WTC11 (cell line): ENCODE measurements around the gene G6PC3.

Source experiments
- CBFB ChIP-seq: sonication (generic); formaldehyde crosslinking; IDR thresholded peaks from 2 replicates; pipeline ENCODE4 v1.8.1; 2022; ENCODE audit warnings: mild to moderate bottlenecking, low read depth, missing genetic modification reagents
- CREB1 ChIP-seq: sonication (generic); formaldehyde crosslinking; IDR thresholded peaks from 2 replicates; pipeline ENCODE4 v1.8.0; 2023; ENCODE audit warnings: mild to moderate bottlenecking, missing genetic modification reagents
- ESRRA ChIP-seq: sonication (generic); formaldehyde crosslinking; IDR thresholded peaks from 2 replicates; pipeline ENCODE4 v1.8.1; 2022; ENCODE audit warnings: mild to moderate bottlenecking, missing genetic modification reagents, borderline replicate concordance
- JUN ChIP-seq: sonication (generic); formaldehyde crosslinking; IDR thresholded peaks from 2 replicates; pipeline ENCODE4 v1.8.0; 2023; ENCODE audit warnings: mild to moderate bottlenecking, missing genetic modification reagents
- NR3C1 ChIP-seq: sonication (generic); formaldehyde crosslinking; conservative IDR thresholded peaks from 2 replicates; pipeline ENCODE4 v1.8.1; 2023; ENCODE audit warnings: low read depth, mild to moderate bottlenecking, missing genetic modification reagents
- ZNF317 ChIP-seq: sonication (generic); formaldehyde crosslinking; IDR thresholded peaks from 2 replicates; pipeline ENCODE4 v1.8.1; 2023; ENCODE audit warnings: low read depth, mild to moderate bottlenecking, moderate library complexity, missing genetic modification reagents, borderline replicate concordance
- TF ChIP-seq, protein P1 (sequence below): sonication (generic); formaldehyde crosslinking; IDR thresholded peaks from 2 replicates; pipeline ENCODE4 v1.8.0; 2022; ENCODE audit warnings: missing genetic modification reagents
- TF ChIP-seq, protein P2 (sequence below): fragments of 200-600 bp; IDR thresholded peaks from 2 replicates; pipeline ENCODE4 v1.8.0; 2022; ENCODE audit warnings: antibody characterized with exemption
- TF ChIP-seq, protein P3 (sequence below): sonication (generic); formaldehyde crosslinking; conservative IDR thresholded peaks from 2 replicates; pipeline ENCODE4 v1.8.1; 2022; ENCODE audit warnings: mild to moderate bottlenecking, missing genetic modification reagents
- TF ChIP-seq, protein P4 (sequence below): sonication (generic); formaldehyde crosslinking; IDR thresholded peaks from 2 replicates; pipeline ENCODE4 v1.8.0; 2023; ENCODE audit warnings: missing genetic modification reagents

DNA sequence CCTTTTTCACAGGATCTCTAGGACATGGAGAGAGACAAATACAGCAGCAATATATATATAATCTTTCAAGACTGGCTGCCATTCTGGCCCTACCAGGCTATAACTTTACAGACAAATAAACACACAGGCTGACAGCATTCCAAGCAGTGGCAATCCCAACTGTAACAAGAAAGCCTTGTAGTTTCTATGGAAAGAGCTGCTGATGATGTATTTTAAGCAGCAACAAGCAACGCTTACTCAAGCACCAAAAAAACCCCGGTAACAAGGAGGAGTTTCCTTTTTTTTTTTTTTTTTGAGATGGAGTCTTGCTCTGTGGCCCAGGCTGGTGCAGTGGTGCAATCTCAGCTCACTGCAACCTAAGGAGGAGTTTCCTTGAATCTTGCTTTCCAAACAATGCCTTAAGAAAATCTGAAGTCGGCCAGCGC, 27.3 kb upstream of the G6PC3 start:
- TF ChIP-seq ESRRA (CRISPR knock-in tag) (no peak), CBFB (CRISPR knock-in tag) (no peak), JUN (no peak), ZNF317 (CRISPR knock-in tag) (no peak), CREB1 (CRISPR knock-in tag) (no peak), NR3C1 (CRISPR knock-in tag) (no peak)
- TF ChIP-seq, protein P1, sequence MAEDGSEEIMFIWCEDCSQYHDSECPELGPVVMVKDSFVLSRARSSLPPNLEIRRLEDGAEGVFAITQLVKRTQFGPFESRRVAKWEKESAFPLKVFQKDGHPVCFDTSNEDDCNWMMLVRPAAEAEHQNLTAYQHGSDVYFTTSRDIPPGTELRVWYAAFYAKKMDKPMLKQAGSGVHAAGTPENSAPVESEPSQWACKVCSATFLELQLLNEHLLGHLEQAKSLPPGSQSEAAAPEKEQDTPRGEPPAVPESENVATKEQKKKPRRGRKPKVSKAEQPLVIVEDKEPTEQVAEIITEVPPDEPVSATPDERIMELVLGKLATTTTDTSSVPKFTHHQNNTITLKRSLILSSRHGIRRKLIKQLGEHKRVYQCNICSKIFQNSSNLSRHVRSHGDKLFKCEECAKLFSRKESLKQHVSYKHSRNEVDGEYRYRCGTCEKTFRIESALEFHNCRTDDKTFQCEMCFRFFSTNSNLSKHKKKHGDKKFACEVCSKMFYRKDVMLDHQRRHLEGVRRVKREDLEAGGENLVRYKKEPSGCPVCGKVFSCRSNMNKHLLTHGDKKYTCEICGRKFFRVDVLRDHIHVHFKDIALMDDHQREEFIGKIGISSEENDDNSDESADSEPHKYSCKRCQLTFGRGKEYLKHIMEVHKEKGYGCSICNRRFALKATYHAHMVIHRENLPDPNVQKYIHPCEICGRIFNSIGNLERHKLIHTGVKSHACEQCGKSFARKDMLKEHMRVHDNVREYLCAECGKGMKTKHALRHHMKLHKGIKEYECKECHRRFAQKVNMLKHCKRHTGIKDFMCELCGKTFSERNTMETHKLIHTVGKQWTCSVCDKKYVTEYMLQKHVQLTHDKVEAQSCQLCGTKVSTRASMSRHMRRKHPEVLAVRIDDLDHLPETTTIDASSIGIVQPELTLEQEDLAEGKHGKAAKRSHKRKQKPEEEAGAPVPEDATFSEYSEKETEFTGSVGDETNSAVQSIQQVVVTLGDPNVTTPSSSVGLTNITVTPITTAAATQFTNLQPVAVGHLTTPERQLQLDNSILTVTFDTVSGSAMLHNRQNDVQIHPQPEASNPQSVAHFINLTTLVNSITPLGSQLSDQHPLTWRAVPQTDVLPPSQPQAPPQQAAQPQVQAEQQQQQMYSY (CRISPR knock-in tag): no peak
- TF ChIP-seq, protein P2, sequence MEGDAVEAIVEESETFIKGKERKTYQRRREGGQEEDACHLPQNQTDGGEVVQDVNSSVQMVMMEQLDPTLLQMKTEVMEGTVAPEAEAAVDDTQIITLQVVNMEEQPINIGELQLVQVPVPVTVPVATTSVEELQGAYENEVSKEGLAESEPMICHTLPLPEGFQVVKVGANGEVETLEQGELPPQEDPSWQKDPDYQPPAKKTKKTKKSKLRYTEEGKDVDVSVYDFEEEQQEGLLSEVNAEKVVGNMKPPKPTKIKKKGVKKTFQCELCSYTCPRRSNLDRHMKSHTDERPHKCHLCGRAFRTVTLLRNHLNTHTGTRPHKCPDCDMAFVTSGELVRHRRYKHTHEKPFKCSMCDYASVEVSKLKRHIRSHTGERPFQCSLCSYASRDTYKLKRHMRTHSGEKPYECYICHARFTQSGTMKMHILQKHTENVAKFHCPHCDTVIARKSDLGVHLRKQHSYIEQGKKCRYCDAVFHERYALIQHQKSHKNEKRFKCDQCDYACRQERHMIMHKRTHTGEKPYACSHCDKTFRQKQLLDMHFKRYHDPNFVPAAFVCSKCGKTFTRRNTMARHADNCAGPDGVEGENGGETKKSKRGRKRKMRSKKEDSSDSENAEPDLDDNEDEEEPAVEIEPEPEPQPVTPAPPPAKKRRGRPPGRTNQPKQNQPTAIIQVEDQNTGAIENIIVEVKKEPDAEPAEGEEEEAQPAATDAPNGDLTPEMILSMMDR: no peak
- TF ChIP-seq, protein P3, sequence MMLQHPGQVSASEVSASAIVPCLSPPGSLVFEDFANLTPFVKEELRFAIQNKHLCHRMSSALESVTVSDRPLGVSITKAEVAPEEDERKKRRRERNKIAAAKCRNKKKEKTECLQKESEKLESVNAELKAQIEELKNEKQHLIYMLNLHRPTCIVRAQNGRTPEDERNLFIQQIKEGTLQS: no peak
- TF ChIP-seq, protein P4, sequence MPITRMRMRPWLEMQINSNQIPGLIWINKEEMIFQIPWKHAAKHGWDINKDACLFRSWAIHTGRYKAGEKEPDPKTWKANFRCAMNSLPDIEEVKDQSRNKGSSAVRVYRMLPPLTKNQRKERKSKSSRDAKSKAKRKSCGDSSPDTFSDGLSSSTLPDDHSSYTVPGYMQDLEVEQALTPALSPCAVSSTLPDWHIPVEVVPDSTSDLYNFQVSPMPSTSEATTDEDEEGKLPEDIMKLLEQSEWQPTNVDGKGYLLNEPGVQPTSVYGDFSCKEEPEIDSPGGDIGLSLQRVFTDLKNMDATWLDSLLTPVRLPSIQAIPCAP (CRISPR knock-in tag): no peak
